Nephron progenitor cell (in vitro differentiated cells): ENCODE results near the gene TFEB.

ENCODE experiments used
- DNase-seq: peaks from one replicate; pipeline ENCODE4 v3.0.0; 2021
- H3K27ac Mint-ChIP-seq: 2 replicates; pipeline ENCODE4 v1.8.0; 2021; ENCODE audit warnings: mild to moderate bottlenecking, moderate library complexity, mixed read lengths
- H3K27me3 Mint-ChIP-seq: 2 replicates; pipeline ENCODE4 v1.8.0; 2021; ENCODE audit warnings: mild to moderate bottlenecking, low read depth, mixed read lengths; ENCODE audit not compliant: poor library complexity
- H3K36me3 Mint-ChIP-seq: 2 replicates; pipeline ENCODE4 v1.8.0; 2021; ENCODE audit warnings: low read depth, mixed read lengths
- H3K4me1 Mint-ChIP-seq: 2 replicates; pipeline ENCODE4 v1.8.0; 2021; ENCODE audit warnings: mixed read lengths
- H3K4me3 Mint-ChIP-seq: 2 replicates; pipeline ENCODE4 v1.8.0; 2021; ENCODE audit warnings: mild to moderate bottlenecking, moderate library complexity, mixed read lengths
- H3K9me3 Mint-ChIP-seq: 2 replicates; pipeline ENCODE4 v1.8.0; 2021; ENCODE audit warnings: mild to moderate bottlenecking, moderate library complexity, mixed read lengths
- CTCF ChIP-seq: fragments of 200-600 bp; sonication (generic); IDR thresholded peaks from 2 replicates; pipeline ENCODE4 v1.5.0; 2021; ENCODE audit warnings: antibody characterized with exemption

TFEB gene

GRCh38 chr6:41680182-41680965, 55.0 kb downstream of the TFEB start:
- peaks cover 74% of the 10 kb centered on the region for H3K4me1 Mint-ChIP-seq
- no peak overlapping the region for H3K27ac Mint-ChIP-seq
- H3K9me3 Mint-ChIP-seq = no peaks in the 10 kb centered on the region
- peaks cover 25% of the 10 kb centered on the region for H3K27me3 Mint-ChIP-seq
- H3K4me3 Mint-ChIP-seq = no peak overlapping the region
- no peak for DNase-seq
- TF ChIP-seq CTCF = no peak
- no peaks in the 10 kb centered on the region for H3K36me3 Mint-ChIP-seq

- peaks cover 73% of the 10 kb centered on the region for H3K4me1 Mint-ChIP-seq
- no peak overlapping the region for H3K27ac Mint-ChIP-seq
- DNase-seq = no peak
- no peak overlapping the region for H3K4me3 Mint-ChIP-seq
- no peaks in the 10 kb centered on the region for H3K36me3 Mint-ChIP-seq
- no peak for TF ChIP-seq CTCF
- H3K27me3 Mint-ChIP-seq = peaks cover 21% of the 10 kb centered on the region
- H3K9me3 Mint-ChIP-seq = no peaks in the 10 kb centered on the region
Observed at GRCh38 chr6:41679696-41680095, 55.7 kb downstream of the TFEB start.

DNA sequence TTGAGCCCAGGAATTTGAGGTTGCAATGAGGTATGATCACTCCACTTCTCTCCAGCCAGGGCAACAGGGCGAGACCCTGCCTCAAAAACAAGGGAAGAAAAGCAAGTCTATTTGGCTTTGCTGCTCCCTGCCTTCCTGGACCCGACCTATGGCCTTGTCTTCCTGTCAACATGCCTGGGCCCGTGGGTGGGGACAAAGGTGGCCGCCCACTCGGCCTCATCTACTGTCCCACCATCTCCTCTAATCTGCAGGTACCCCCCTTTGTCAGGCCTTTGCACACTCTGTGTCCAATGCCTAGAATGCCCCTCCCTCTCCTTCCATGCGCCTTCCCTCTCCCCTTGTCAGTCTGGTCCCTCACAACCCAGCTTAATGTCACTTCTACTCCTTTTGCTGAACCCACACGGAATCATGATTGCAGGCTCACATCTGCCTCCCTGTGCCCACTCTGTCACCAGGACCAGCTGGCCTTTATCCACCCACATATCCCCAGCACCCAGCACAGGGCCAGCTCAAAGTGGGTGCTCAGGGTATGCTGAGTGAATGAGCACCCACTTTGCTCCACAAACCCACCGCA, 56.8 kb downstream of the TFEB start:
- Mint-ChIP-seq H3K27ac (no peak overlapping the region), H3K27me3 (peaks cover 21% of the 10 kb centered on the region), H3K4me1 (peaks cover 75% of the 10 kb centered on the region), H3K36me3 (no peaks in the 10 kb centered on the region), H3K9me3 (no peaks in the 10 kb centered on the region), H3K4me3 (no peak overlapping the region)
- no peak for DNase-seq
- TF ChIP-seq CTCF = no peak

DNA sequence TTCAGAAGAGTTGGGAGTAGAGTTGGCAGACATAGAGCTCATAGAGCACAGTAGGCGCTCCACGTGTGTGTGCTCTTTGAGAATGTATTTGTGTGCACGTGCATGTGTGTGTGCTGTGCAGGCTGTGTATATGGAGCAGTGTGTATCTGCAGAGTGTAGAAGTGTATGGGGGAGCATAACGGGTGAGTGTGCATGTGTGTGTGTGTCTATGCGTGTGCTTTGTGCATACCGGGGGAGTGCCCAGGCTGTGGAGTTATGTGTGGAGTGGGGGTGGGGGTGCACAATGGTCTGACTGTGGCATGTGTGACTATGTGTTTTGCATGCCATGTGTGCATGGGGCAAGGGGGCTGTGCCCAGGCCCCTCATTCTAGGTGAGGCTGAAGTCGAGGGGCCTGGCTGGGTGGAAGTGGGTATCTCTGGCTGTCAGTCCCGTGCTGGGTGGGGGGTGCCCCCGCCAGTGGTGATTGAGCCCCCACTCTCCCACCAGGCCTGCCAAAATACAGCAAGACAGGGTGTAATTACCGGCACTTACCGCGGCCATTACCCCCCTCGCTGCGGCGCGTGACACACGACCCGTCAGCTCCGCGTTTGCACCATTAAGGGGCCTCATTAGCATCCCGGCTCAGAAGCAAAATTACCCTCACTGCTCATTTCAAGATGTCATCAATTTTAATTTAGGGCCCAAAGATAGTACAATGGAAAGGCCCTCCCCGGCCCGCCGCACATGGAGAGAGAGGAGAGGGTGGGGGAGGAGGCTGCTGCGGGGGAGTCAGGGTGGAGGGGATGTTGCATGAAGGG, 58.1 kb downstream of the TFEB start:
- DNase-seq = no peak
- Mint-ChIP-seq H3K4me1 (peaks cover 80% of the 10 kb centered on the region), H3K36me3 (no peaks in the 10 kb centered on the region), H3K27me3 (peaks cover 21% of the 10 kb centered on the region), H3K27ac (no peak overlapping the region), H3K4me3 (peak overlapping the region; percentile 70), H3K9me3 (no peaks in the 10 kb centered on the region)
- TF ChIP-seq CTCF = no peak

DNA sequence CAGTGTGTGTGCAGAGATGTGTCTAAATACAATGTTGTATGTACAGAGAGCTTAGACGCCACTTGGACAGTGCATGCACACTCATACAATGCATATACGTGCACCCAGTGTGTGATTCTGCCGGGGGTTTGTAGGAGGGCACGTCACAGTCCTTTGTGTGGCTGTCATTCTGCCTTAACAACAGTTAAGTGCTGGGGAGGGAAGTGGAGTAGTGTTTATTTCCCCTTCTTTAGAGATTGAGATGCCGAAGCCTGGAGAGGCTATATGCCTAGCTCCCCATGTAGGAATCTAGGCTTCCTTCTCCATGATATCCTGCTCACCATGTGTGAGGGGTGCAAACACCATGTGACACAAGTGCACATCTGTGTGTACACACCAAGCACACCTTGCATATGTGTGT, 59.0 kb downstream of the TFEB start:
- no peaks in the 10 kb centered on the region for H3K36me3 Mint-ChIP-seq
- H3K9me3 Mint-ChIP-seq = no peaks in the 10 kb centered on the region
- H3K4me3 Mint-ChIP-seq = peak overlapping the region; percentile 17
- H3K27ac Mint-ChIP-seq = no peak overlapping the region
- TF ChIP-seq CTCF = no peak
- peaks cover 79% of the 10 kb centered on the region for H3K4me1 Mint-ChIP-seq
- DNase-seq = no peak
- H3K27me3 Mint-ChIP-seq = peaks cover 22% of the 10 kb centered on the region
